Measurements from ENCODE around the gene CDH23. TPM values are rescaled to one million over a fixed set of nuclear protein-coding genes. Genes with fewer than 3 reads are reported as not detected.

Gene CDH23
- total RNA-seq, 4 donors from 2014 or later: 0.57 to 5.9 (median 1.0) TPM

- Histone ChIP-seq H3K9me3 (no peaks in the 10 kb centered on the region), H3K4me3 (no peak overlapping the region), H3K27ac (no peak overlapping the region), H3K4me1 (peaks cover 0 to 4% (median 1%) of the 10 kb centered on the region in 3 donors), H3K36me3 (no peaks in the 10 kb centered on the region), H3K27me3 (peaks cover 0 to 5% (median 0%) of the 10 kb centered on the region in 4 donors)
- WGBS, 2 donors: 81 to 82% methylated on average over 7 of the region's 10 CpGs
- DNase-seq: no peak
- no peak for TF ChIP-seq CTCF (IDR thresholded peaks at IDR 0.05)
- no peak for TF ChIP-seq POLR2A (IDR thresholded peaks at IDR 0.05)
- intact Hi-C loops (cut with DNase I): no loop called here
These were observed 236.3 kb downstream of the CDH23 start for GRCh38 chr10:71632896-71633600.

- intact Hi-C loops (cut with DNase I): no loop called here
- Histone ChIP-seq H3K36me3 (no peaks in the 10 kb centered on the region), H3K9me3 (no peaks in the 10 kb centered on the region), H3K4me3 (no peak overlapping the region), H3K27me3 (peaks cover 0 to 8% (median 0%) of the 10 kb centered on the region in 4 donors), H3K27ac (no peak overlapping the region), H3K4me1 (peaks cover 0 to 10% (median 4%) of the 10 kb centered on the region in 3 donors)
- TF ChIP-seq POLR2A (IDR thresholded peaks at IDR 0.05): no peak
- TF ChIP-seq CTCF (IDR thresholded peaks at IDR 0.05): no peak
- WGBS, 2 donors: 74 to 100% methylated on average over 2 to 4 of the region's 4 CpGs
- no peak for DNase-seq
These were observed 237.2 kb downstream of the CDH23 start for GRCh38 chr10:71633920-71634319.

GRCh38 chr10:71634531-71635164 lies 237.9 kb downstream of the CDH23 start:
- H3K27me3 ChIP-seq: peaks cover 0 to 8% (median 0%) of the 10 kb centered on the region in 4 donors
- peaks cover 0 to 14% (median 7%) of the 10 kb centered on the region in 3 donors for H3K4me1 ChIP-seq
- intact Hi-C loops (cut with DNase I): no loop called here
- no peak for TF ChIP-seq POLR2A (IDR thresholded peaks at IDR 0.05)
- TF ChIP-seq CTCF (IDR thresholded peaks at IDR 0.05): no peak
- no peak overlapping the region for H3K27ac ChIP-seq
- H3K9me3 ChIP-seq: no peaks in the 10 kb centered on the region
- no peak overlapping the region for H3K4me3 ChIP-seq
- no peaks in the 10 kb centered on the region for H3K36me3 ChIP-seq
- 84 to 88% methylated on average over 3 to 4 of the region's 5 CpGs for WGBS, 2 donors
- DNase-seq: no peak

GRCh38 chr10:71635251-71635866 lies 238.6 kb downstream of the CDH23 start:
- Histone ChIP-seq H3K9me3 (no peaks in the 10 kb centered on the region), H3K27me3 (peaks cover 0 to 8% (median 0%) of the 10 kb centered on the region in 4 donors), H3K4me3 (no peak overlapping the region), H3K4me1 (peaks cover 0 to 14% (median 7%) of the 10 kb centered on the region in 3 donors), H3K36me3 (no peaks in the 10 kb centered on the region), H3K27ac (no peak overlapping the region)
- DNase-seq: no peak
- TF ChIP-seq CTCF (IDR thresholded peaks at IDR 0.05) (no peak), POLR2A (IDR thresholded peaks at IDR 0.05) (no peak)
- intact Hi-C loops (cut with DNase I): no loop called here
- WGBS, 2 donors: 65 to 75% methylated on average over 13 of the region's 13 CpGs

GRCh38 chr10:71635867-71636266 lies 239.1 kb downstream of the CDH23 start:
- 84 to 95% methylated on average over 4 to 5 of the region's 5 CpGs for WGBS, 2 donors
- TF ChIP-seq CTCF (IDR thresholded peaks at IDR 0.05) (no peak), POLR2A (IDR thresholded peaks at IDR 0.05) (no peak)
- intact Hi-C loops (cut with DNase I): no loop called here
- no peak overlapping the region for H3K27ac ChIP-seq
- no peaks in the 10 kb centered on the region for H3K36me3 ChIP-seq
- no peaks in the 10 kb centered on the region for H3K9me3 ChIP-seq
- peaks cover 0 to 14% (median 7%) of the 10 kb centered on the region in 3 donors for H3K4me1 ChIP-seq
- DNase-seq: no peak
- H3K4me3 ChIP-seq: no peak overlapping the region
- H3K27me3 ChIP-seq: peaks cover 0 to 8% (median 0%) of the 10 kb centered on the region in 4 donors
